HG03066 (cell line): Measurements from ENCODE around the gene ABHD8.

Experiments
- ATAC-seq: cut with Tn5 transposase; IDR thresholded peaks from one replicate; pipeline ENCODE4 v1.9.1; 2021; ENCODE audit warnings: low read depth; ENCODE audit not compliant: unreplicated experiment

The ABHD8 gene

DNA sequence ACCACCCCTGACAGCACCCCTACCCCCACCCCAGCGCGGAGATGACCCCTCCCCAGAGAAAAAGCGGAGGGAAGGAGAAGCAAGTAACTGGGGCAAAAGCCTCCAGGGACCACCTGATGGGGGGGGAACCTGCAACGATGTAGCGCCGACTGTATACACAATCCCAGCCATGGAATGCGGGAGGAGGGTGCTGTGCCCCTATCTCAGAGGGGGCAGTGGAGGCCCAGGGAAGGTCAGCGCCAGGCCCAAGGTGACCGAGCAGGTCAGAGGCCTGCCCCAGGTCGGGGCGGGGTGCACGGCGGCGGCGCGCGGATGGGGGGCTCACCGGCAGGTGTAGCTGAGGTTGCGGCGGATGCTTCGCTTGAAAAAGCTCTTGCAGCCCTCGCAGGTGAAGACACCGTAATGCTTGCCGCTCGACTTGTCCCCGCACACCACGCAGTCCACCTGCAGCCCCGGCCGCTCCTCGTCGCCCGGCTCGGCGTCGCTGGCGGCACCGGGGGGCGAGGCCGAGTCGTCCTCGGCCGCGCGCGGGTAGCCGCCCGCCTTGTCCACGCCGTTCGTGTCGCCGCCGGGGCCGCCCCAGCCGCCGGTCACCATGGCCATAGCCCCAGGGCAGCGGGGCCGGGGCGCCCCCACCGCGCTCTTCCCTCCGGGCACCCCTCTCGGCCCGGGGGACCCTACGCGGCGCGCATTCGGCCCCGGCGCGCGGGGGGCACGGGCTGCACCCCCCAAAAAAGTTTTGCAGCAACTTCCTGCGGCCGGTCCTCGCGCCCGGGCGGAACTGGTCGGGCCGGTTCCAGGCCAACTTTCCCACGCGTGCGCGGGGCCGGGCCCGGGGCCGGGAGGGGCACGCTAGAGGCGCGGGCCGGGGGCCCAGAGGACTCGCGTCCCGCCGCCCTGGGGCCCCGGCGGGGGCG is 58.3 kb downstream of the ABHD8 start:
- ATAC-seq = no peak

DNA sequence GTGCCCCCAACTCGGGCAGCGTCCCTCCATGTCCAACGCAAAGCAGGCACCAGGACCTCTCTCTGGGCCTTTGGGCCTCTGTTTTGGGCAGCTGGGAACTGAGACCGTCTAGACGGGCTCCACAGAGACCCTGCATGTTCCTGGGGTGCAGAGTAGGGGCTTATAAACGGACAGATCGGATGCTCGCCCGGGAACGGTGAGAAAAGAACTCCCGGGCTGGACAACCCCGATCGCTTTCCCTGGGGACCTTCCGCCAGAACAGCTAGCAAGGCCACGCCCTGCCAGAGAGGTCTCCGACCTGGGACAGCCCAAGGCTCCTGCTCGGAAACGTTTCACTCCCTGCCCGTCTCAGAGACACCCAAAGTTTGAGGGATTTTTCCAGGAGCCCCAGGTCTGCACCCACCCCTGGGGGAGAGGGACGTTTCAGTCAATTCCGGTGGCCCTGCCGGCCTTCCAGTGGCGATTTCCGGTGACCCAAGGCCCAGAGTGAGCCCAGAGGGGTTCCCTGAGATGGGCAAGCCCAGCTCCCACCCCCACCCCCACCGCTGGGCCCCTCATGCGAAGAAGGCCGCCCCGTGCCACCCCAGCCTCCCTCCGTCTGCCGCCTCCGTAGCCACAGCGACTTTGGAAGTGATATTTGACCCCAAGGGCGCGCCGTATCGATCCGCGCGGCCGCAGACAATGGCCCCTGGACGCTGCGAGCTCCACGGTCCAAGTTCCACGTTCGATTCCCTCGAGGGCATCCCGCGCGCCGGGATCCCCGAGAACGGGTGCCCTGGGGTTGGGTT is 59.2 kb downstream of the ABHD8 start:
- no peak for ATAC-seq

DNA sequence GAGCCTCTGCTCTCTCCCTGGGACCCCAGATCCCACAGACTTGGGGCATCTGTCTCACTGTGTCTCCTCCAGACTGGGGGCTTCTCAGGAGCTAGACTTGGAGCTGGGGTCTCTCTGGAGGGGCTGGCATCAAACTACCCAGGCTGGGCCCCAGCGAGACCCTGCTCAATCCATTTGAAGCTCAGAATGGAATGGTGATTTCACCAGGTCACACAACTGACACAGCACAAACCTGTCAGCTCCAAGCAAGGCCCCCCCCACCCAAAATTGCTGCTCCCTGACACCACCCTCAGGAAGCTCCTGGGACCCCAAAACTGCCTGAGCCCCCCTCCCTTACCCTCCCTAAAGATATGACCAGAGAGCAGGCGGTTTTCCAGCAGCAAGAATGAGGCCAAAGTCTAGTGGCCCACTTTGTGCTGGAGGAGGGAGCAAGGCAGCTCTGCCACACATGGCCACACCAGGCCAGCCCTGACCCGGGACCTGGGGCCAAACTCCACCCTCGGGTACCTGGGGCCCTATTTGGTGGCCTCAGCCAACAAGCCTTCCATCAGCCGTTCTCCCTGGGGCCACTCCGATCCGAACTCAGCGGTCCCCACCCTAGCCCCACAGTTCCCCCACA is 59.9 kb downstream of the ABHD8 start:
- no peak for ATAC-seq

DNA sequence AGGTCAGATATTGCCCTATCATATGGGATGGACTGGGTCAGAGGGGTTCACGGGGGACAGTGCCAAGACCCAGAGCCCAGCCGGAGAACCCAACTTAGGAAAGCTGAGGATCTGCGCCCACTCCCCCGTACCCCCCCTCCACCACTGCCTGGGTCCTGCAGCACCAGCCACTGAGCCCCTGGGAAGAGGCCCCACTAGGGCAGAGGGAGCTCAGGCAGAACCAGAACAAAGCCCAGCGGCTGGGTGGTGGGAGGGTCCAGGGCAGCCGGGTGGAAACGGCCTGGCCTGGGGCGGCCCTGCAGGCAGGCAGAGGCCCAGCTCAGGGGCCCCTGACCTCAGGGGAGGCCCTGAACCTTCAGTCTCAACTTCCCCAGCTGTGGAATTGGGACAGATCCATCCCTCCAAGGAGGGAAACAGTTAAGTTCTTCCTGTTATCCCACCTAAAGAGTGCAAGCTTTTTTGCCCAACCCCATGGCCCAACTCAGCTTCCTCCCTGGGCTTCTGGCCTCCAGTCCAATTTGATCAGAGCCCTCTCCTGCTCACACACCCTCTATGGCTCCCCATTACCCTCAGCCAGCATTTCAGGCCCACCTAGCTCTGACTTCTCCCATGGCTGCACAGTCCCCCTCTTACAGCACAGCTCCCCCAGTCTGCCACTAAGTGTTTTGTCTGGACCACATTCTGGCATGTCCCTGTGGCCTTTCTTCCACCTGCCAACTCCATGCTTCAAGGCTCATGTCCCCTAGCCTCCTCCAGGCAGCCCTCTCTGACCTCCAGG is 60.6 kb downstream of the ABHD8 start:
- ATAC-seq = no peak
